Mesenchymal stem cell (in vitro differentiated cells and primary cell): ENCODE data around the gene KBTBD12.

ENCODE experiments used
- DNase-seq: peaks from one replicate; pipeline ENCODE4 v3.0.0-alpha.2; 2013
- H2AFZ ChIP-seq: one replicate; pipeline ENCODE4 v1.6.1; 2013; ENCODE audit warnings: low read depth, mild to moderate bottlenecking, control low read depth, inconsistent platforms, low read length, moderate library complexity
- H2AK5ac ChIP-seq: 2 replicates; pipeline ENCODE4 v1.6.1; 2013; ENCODE audit warnings: low read length, moderate library complexity, mild to moderate bottlenecking, inconsistent platforms; ENCODE audit not compliant: severe bottlenecking
- H2BK120ac ChIP-seq: one replicate; pipeline ENCODE4 v1.6.1; 2013; ENCODE audit warnings: low read depth, mild to moderate bottlenecking, inconsistent platforms, low read length, moderate library complexity
- H2BK12ac ChIP-seq, 2 experiments: one replicate each; pipeline ENCODE4 v1.6.1; 2013; ENCODE audit warnings: inconsistent platforms in 2 of 2, low read length in 2 of 2, mild to moderate bottlenecking in 2 of 2, moderate library complexity in 2 of 2, control low read depth in 1 of 2
- H2BK15ac ChIP-seq: one replicate; pipeline ENCODE4 v1.6.1; 2013; ENCODE audit warnings: mild to moderate bottlenecking, low read depth, inconsistent platforms; ENCODE audit not compliant: poor library complexity, severe bottlenecking
- H2BK5ac ChIP-seq: 2 replicates; pipeline ENCODE4 v1.6.1; 2013; ENCODE audit warnings: low read depth, mild to moderate bottlenecking, low read length, control low read depth, inconsistent platforms; ENCODE audit not compliant: poor library complexity, severe bottlenecking
- H3K14ac ChIP-seq, 2 experiments: one replicate each; pipeline ENCODE4 v1.6.1; 2013; ENCODE audit warnings: inconsistent platforms in 2 of 2, low read length in 2 of 2, control low read depth in 1 of 2, mild to moderate bottlenecking in 1 of 2, moderate library complexity in 1 of 2
- H3K18ac ChIP-seq, 2 experiments: one replicate each; pipeline ENCODE4 v1.6.1; 2013; ENCODE audit warnings: inconsistent platforms in 2 of 2, low read length in 2 of 2, control low read depth in 1 of 2, low read depth in 1 of 2, mild to moderate bottlenecking in 1 of 2
- H3K23ac ChIP-seq, 2 experiments: one replicate each; pipeline ENCODE4 v1.6.1; 2013; ENCODE audit warnings: inconsistent platforms in 2 of 2, low read length in 2 of 2, mild to moderate bottlenecking in 2 of 2, moderate library complexity in 2 of 2, control low read depth in 1 of 2
- H3K27ac ChIP-seq: 2 replicates; pipeline ENCODE4 v1.5.1; 2013; ENCODE audit warnings: mild to moderate bottlenecking, moderate library complexity, low read length, control low read depth, inconsistent platforms; ENCODE audit not compliant: poor library complexity, severe bottlenecking
- H3K27me3 ChIP-seq, 2 experiments: 2 replicates each; pipeline versions ENCODE4 v1.6.1 to v1.7.0; 2013; ENCODE audit warnings: low read length in 2 of 2, mild to moderate bottlenecking in 2 of 2, moderate library complexity in 2 of 2, control low read depth in 1 of 2, inconsistent platforms in 1 of 2; ENCODE audit not compliant: control insufficient read depth in 1 of 2, insufficient read depth in 1 of 2
- H3K36me3 ChIP-seq, 2 experiments: 2 replicates each; pipeline versions ENCODE4 v1.6.1 to v1.7.0; 2013; ENCODE audit warnings: low read length in 2 of 2, control low read depth in 1 of 2, inconsistent platforms in 1 of 2, low read depth in 1 of 2, mild to moderate bottlenecking in 1 of 2; ENCODE audit not compliant: insufficient read depth in 2 of 2, control insufficient read depth in 1 of 2
- H3K4ac ChIP-seq, 2 experiments: one replicate each; pipeline ENCODE4 v1.6.1; 2013; ENCODE audit warnings: inconsistent platforms in 2 of 2, low read length in 2 of 2, mild to moderate bottlenecking in 2 of 2, moderate library complexity in 2 of 2, control low read depth in 1 of 2, low read depth in 1 of 2
- H3K4me1 ChIP-seq: 2 replicates; pipeline ENCODE4 v1.6.1; 2013; ENCODE audit warnings: low read depth, low read length, control low read depth; ENCODE audit not compliant: control insufficient read depth, insufficient read depth
- H3K4me2 ChIP-seq: 2 replicates; pipeline ENCODE4 v1.6.1; 2013; ENCODE audit warnings: low read length, mild to moderate bottlenecking, inconsistent platforms; ENCODE audit not compliant: poor library complexity, severe bottlenecking
- H3K4me3 ChIP-seq, 2 experiments: 2 replicates each; pipeline versions ENCODE4 v1.5.1 to v1.7.0; 2013; ENCODE audit warnings: low read length in 2 of 2, mild to moderate bottlenecking in 2 of 2, control low read depth in 1 of 2, low read depth in 1 of 2; ENCODE audit not compliant: insufficient read depth in 1 of 2
- H3K79me1 ChIP-seq: replicated peaks from 2 replicates; pipeline ENCODE4 v1.6.1; 2013; ENCODE audit warnings: mild to moderate bottlenecking, control low read depth, low read length, inconsistent platforms; ENCODE audit not compliant: poor library complexity, severe bottlenecking
- H3K9ac ChIP-seq: 2 replicates; pipeline ENCODE4 v1.7.0; 2013; ENCODE audit warnings: mild to moderate bottlenecking, low read length, moderate library complexity
- H3K9me3 ChIP-seq: 2 replicates; pipeline ENCODE4 v1.7.0; 2013; ENCODE audit warnings: mild to moderate bottlenecking, low read length; ENCODE audit not compliant: control insufficient read depth
- H4K8ac ChIP-seq: one replicate; pipeline ENCODE4 v1.6.1; 2013; ENCODE audit warnings: inconsistent platforms, mild to moderate bottlenecking, low read length, moderate library complexity
- H4K91ac ChIP-seq: one replicate; pipeline ENCODE4 v1.6.1; 2013; ENCODE audit warnings: mild to moderate bottlenecking, low read length, inconsistent platforms
- WGBS: methylation state at CpG from one replicate; pipeline ENCODE4 v1.1.7; 2013; ENCODE audit warnings: mixed read lengths; 5-methylcytosine and 5-hydroxymethylcytosine counted together

The KBTBD12 gene

GRCh38 chr3:128006061-128007032, 91.3 kb downstream of the KBTBD12 start:
- Histone ChIP-seq H2BK120ac (no peak overlapping the region), H4K8ac (no peak overlapping the region), H3K4me1 (no peaks in the 10 kb centered on the region), H2BK5ac (no peak overlapping the region), H3K27ac (no peak overlapping the region), H3K27me3 (peaks cover 35 to 44% of the 10 kb centered on the region in 2 experiments), H4K91ac (no peak overlapping the region), H3K4me2 (no peak overlapping the region), H2AK5ac (no peak overlapping the region), H2BK15ac (no peak overlapping the region), H3K4ac (no peak overlapping the region), H3K14ac (peak overlapping the region in 1 of 2 experiments; percentile 20), H3K36me3 (no peaks in the 10 kb centered on the region), H3K9ac (no peak overlapping the region), H2BK12ac (no peak overlapping the region), H3K79me1 (no peaks in the 10 kb centered on the region), H3K4me3 (no peak overlapping the region), H3K18ac (no peak overlapping the region), H3K23ac (no peak overlapping the region), H3K9me3 (no peaks in the 10 kb centered on the region), H2AFZ (no peak overlapping the region)
- WGBS = 64% methylated on average over 24 of the region's 30 CpGs
- no peak for DNase-seq

DNA sequence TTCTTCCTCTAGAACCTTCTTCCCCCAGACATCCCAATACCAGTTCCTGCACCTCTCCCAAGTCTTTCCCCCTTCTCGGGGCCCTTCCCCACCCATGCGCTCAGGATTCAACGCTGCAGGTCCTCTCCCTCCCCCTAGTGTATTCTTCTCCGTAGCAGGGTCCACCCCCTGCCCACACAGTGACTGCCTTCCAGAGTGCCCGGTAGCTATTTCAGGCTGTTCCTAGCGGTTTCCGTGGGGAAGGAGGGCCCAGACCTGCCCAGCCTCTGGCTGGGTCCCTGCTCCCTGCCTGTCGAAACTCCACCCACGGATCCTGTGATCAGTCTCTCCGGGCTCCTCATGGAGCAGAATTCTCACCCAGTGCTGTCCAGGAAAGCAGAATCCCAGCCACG, 92.0 kb downstream of the KBTBD12 start:
- Histone ChIP-seq H3K23ac (no peak overlapping the region), H3K18ac (no peak overlapping the region), H3K27me3 (peaks cover 28 to 40% of the 10 kb centered on the region in 2 experiments), H3K27ac (no peak overlapping the region), H4K91ac (no peak overlapping the region), H3K4me1 (no peaks in the 10 kb centered on the region), H3K4me2 (no peak overlapping the region), H2AFZ (no peak overlapping the region), H3K9ac (no peak overlapping the region), H3K14ac (no peak overlapping the region), H3K9me3 (no peaks in the 10 kb centered on the region), H2BK5ac (no peak overlapping the region), H3K4me3 (peak overlapping the region in 1 of 2 experiments; percentile 33), H4K8ac (no peak overlapping the region), H2AK5ac (no peak overlapping the region), H2BK12ac (no peak overlapping the region), H3K36me3 (no peaks in the 10 kb centered on the region), H2BK120ac (no peak overlapping the region), H3K4ac (no peak overlapping the region), H2BK15ac (no peak overlapping the region), H3K79me1 (no peaks in the 10 kb centered on the region)
- WGBS = 81% methylated on average over 10 of the region's 11 CpGs
- DNase-seq = no peak

- H3K9me3 ChIP-seq = no peaks in the 10 kb centered on the region
- H3K4me3 ChIP-seq = no peak overlapping the region
- no peak overlapping the region for H3K14ac ChIP-seq
- H3K36me3 ChIP-seq = no peaks in the 10 kb centered on the region
- H3K27me3 ChIP-seq = peaks cover 16 to 21% of the 10 kb centered on the region in 2 experiments
- no peak overlapping the region for H2AK5ac ChIP-seq
- no peak overlapping the region for H2AFZ ChIP-seq
- WGBS = 96% methylated on average over 7 of the region's 12 CpGs
- no peak overlapping the region for H2BK5ac ChIP-seq
- H2BK15ac ChIP-seq = no peak overlapping the region
- no peak overlapping the region for H3K4me2 ChIP-seq
- no peak overlapping the region for H3K23ac ChIP-seq
- DNase-seq = peak; percentile 30
- no peak overlapping the region for H3K4ac ChIP-seq
- no peak overlapping the region for H3K9ac ChIP-seq
- H4K91ac ChIP-seq = no peak overlapping the region
- no peaks in the 10 kb centered on the region for H3K79me1 ChIP-seq
- H3K4me1 ChIP-seq = no peaks in the 10 kb centered on the region
- no peak overlapping the region for H4K8ac ChIP-seq
- no peak overlapping the region for H2BK12ac ChIP-seq
- no peak overlapping the region for H2BK120ac ChIP-seq
- no peak overlapping the region for H3K18ac ChIP-seq
- H3K27ac ChIP-seq = no peak overlapping the region
Observed at GRCh38 chr3:128009952-128010846, 95.2 kb downstream of the KBTBD12 start.

- Histone ChIP-seq H3K27ac (no peak overlapping the region), H4K91ac (no peak overlapping the region), H2AK5ac (no peak overlapping the region), H3K18ac (no peak overlapping the region), H3K4me1 (no peaks in the 10 kb centered on the region), H3K36me3 (no peaks in the 10 kb centered on the region), H3K27me3 (peaks cover 11 to 18% of the 10 kb centered on the region in 2 experiments), H2BK5ac (no peak overlapping the region), H3K23ac (no peak overlapping the region), H3K9me3 (no peaks in the 10 kb centered on the region), H3K4ac (no peak overlapping the region), H3K4me2 (no peak overlapping the region), H2AFZ (no peak overlapping the region), H3K4me3 (no peak overlapping the region), H3K9ac (no peak overlapping the region), H4K8ac (no peak overlapping the region), H2BK120ac (no peak overlapping the region), H2BK15ac (no peak overlapping the region), H2BK12ac (no peak overlapping the region), H3K79me1 (no peaks in the 10 kb centered on the region), H3K14ac (no peak overlapping the region)
- WGBS = 12% methylated on average over 12 of the region's 12 CpGs
- peak; percentile 6 for DNase-seq
Observed at GRCh38 chr3:128011140-128011539, 96.1 kb downstream of the KBTBD12 start.
